GM10847 (cell line): ENCODE data around the gene ANKRD49.

Source experiments
- POLR2A ChIP-seq: IDR thresholded peaks from 2 replicates; pipeline ENCODE4 v1.6.1; 2011; ENCODE audit not compliant: insufficient read length; ENCODE audit errors: extremely low read depth

Gene ANKRD49

DNA sequence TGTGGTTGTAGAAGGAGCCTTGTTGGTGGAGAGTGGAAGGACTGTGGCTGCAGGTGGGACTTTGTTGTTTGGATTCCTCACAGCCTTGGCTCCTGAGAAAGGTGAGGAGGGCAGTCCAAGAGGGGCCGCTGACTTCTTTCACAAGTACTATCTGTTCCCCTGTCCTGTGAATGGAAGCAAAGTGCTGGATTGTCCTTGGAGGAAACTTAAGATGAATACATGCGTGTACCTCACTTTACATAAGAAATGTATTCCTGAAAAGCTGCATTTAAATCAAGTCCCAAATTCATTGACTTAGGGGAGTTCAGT lies 52.3 kb downstream of the ANKRD49 start:
- no peak for TF ChIP-seq POLR2A

DNA sequence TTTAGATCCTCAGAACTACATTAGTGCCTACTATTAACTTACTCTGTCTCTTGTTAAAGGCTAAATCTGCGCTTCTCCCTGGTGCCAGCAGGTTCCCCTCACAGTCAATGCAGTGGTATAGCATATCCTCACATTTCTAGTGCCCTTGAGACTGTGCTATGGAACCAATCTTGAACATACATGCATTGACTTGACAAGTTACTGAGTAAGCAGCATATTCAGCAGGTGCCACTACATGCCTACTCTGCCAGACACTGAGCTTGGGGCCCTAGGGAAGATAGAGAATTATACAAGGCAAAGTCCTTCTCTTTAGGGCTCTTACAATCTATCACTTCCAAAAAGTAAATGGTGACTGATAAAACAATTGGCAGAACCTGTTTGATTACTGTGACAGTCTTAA lies 53.1 kb downstream of the ANKRD49 start:
- no peak for TF ChIP-seq POLR2A

DNA sequence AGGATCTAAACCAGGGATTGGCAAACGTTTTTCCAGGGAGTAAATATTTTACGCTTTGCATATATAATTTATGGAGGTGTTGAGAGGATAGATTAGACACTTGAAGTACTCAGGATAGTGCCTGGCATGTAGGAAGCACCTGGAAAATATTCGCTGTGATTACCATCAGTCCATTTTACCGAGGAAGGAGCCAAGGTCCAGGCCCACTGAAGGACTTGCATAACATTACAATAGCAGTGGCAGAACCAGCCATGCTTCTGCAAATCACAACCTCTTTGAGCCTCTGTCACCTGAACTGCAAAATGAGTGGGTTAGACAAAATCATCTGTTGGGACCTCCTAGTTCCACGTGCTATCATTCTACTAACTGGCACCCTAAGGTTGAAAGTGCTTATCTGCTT lies 55.4 kb downstream of the ANKRD49 start:
- no peak for TF ChIP-seq POLR2A
